ENCODE results near the gene ZNF548. TPM values are rescaled to one million over a fixed set of nuclear protein-coding genes. Genes with fewer than 3 reads are reported as not detected.

Gene ZNF548
- total RNA-seq, 1 experiment from 2014 or later: 18.0 TPM

DNA sequence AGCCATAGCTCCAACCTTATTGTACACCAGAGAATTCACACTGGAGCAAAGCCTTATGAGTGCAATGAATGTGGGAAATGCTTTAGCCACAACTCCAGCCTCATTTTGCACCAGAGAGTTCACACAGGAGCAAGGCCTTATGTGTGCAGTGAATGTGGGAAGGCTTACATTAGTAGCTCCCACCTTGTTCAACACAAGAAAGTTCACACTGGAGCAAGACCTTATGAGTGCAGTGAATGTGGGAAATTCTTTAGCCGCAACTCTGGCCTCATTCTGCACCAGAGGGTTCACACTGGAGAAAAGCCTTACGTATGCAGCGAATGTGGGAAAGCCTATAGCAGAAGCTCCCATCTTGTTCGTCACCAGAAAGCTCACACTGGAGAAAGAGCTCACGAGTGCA, 32.2 kb upstream of the ZNF548 start:
- Histone ChIP-seq H3K9me2 (ENCODE audit: insufficient read depth) (no peaks in the 10 kb centered on the region), H3F3A (ENCODE audit: insufficient read depth, low read depth) (peaks cover 9% of the 10 kb centered on the region), H4K20me1 (ENCODE audit: insufficient read depth) (peaks cover 5% of the 10 kb centered on the region; the same call in 1 of the 2 replicates), H3K79me2 (ENCODE audit: low read depth) (peaks cover 19% of the 10 kb centered on the region), H3K4me2 (no peak overlapping the region), H3K27me3 (ENCODE audit: insufficient read depth, low read depth) (no peaks in the 10 kb centered on the region), H3K9me3 (ENCODE audit: insufficient read depth, low read depth) (peaks cover 8% of the 10 kb centered on the region), H2AFZ (no peak overlapping the region), H3K27ac (no peak overlapping the region), H3K4me1 (replicated peaks; ENCODE audit: insufficient read depth) (peaks cover 6% of the 10 kb centered on the region), H3K36me3 (ENCODE audit: low read depth) (peaks cover 47% of the 10 kb centered on the region), H3K4me3 (no peak overlapping the region)
- BruUV-seq (replicated peaks): no TSS peak
- intact Hi-C loops (cut with micrococcal nuclease; ENCODE audit: unreplicated experiment): no loop called here
- DNase-seq: no peak
- POLR2A ChIA-PET (ENCODE audit: unreplicated experiment): no interaction called here
- no peak for TF ChIP-seq EZH2 (IDR thresholded peaks at IDR 0.05; ENCODE audit: low read depth)
- TF ChIP-seq, protein P1, sequence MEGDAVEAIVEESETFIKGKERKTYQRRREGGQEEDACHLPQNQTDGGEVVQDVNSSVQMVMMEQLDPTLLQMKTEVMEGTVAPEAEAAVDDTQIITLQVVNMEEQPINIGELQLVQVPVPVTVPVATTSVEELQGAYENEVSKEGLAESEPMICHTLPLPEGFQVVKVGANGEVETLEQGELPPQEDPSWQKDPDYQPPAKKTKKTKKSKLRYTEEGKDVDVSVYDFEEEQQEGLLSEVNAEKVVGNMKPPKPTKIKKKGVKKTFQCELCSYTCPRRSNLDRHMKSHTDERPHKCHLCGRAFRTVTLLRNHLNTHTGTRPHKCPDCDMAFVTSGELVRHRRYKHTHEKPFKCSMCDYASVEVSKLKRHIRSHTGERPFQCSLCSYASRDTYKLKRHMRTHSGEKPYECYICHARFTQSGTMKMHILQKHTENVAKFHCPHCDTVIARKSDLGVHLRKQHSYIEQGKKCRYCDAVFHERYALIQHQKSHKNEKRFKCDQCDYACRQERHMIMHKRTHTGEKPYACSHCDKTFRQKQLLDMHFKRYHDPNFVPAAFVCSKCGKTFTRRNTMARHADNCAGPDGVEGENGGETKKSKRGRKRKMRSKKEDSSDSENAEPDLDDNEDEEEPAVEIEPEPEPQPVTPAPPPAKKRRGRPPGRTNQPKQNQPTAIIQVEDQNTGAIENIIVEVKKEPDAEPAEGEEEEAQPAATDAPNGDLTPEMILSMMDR (conservative IDR thresholded peaks at IDR 0.05): no peak
- CTCF ChIA-PET: no interaction called here

DNA sequence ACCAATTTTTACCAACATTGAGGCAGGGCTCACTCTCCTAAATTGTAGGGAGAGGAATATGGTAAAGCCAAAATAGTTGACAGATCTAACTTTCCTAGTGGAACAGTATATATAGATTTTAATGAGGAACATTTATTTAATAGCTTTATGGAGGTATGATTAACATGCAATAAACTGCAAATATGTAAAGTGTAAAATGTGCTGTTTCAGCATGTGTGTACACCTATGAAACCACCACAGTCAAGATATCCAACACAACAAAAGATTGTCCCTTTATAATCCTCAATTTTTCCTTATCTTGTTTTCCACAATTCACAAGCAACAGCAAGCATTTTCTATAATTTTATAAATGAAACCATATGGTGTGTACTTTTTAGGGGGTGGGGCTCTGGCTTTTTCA, 30.4 kb upstream of the ZNF548 start:
- Histone ChIP-seq H3K4me1 (replicated peaks; ENCODE audit: insufficient read depth) (peaks cover 6% of the 10 kb centered on the region; the same call in 1 of the 2 replicates), H3K9me3 (ENCODE audit: insufficient read depth, low read depth) (peaks cover 10% of the 10 kb centered on the region), H3K4me2 (no peak overlapping the region), H4K20me1 (ENCODE audit: insufficient read depth) (no peaks in the 10 kb centered on the region), H3K36me3 (ENCODE audit: low read depth) (peaks cover 36% of the 10 kb centered on the region), H3K4me3 (no peak overlapping the region), H3K27me3 (ENCODE audit: insufficient read depth, low read depth) (no peaks in the 10 kb centered on the region), H2AFZ (no peak overlapping the region), H3K9me2 (ENCODE audit: insufficient read depth) (no peaks in the 10 kb centered on the region), H3K79me2 (ENCODE audit: low read depth) (peaks cover 9% of the 10 kb centered on the region), H3F3A (ENCODE audit: insufficient read depth, low read depth) (peaks cover 9% of the 10 kb centered on the region), H3K27ac (no peak overlapping the region)
- ChIA-PET POLR2A (ENCODE audit: unreplicated experiment) (no interaction called here), CTCF (no interaction called here)
- no TSS peak for BruUV-seq (replicated peaks)
- no peak for DNase-seq
- TF ChIP-seq EZH2 (IDR thresholded peaks at IDR 0.05; ENCODE audit: low read depth): no peak
- TF ChIP-seq, protein P1 (conservative IDR thresholded peaks at IDR 0.05): no peak
- intact Hi-C loops (cut with micrococcal nuclease; ENCODE audit: unreplicated experiment): no loop called here

DNA sequence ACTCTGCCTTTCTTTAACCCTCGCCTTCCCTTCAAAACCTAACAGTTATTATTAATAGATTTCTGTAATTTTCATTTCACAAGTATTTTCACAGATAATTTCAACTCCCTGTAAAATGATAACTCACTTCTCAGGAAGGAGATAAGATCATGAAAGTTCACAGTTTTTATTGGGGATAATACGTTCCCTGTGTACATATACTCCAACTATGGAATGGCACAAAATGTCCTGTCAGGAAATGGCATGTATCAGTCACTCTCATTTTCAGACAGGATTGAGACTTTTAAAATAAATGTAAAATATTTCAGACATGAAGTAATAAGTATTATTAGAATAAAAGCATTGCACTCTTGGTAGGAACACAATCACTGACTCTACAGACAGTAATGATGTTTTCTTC, 27.2 kb upstream of the ZNF548 start:
- Histone ChIP-seq H3K4me2 (peak overlapping the region; percentile 71), H3K9me2 (ENCODE audit: insufficient read depth) (no peaks in the 10 kb centered on the region), H3K27ac (peak overlapping the region; percentile 37; the same call in 1 of the 2 replicates), H3F3A (ENCODE audit: insufficient read depth, low read depth) (peaks cover 9% of the 10 kb centered on the region), H3K4me3 (peak overlapping the region; percentile 72), H4K20me1 (ENCODE audit: insufficient read depth) (no peaks in the 10 kb centered on the region), H3K9me3 (ENCODE audit: insufficient read depth, low read depth) (peaks cover 5% of the 10 kb centered on the region; the same call in 1 of the 2 replicates), H3K4me1 (replicated peaks; ENCODE audit: insufficient read depth) (peaks cover 6% of the 10 kb centered on the region; the same call in 1 of the 2 replicates), H2AFZ (peak overlapping the region; percentile 96), H3K79me2 (ENCODE audit: low read depth) (peaks cover 23% of the 10 kb centered on the region), H3K36me3 (ENCODE audit: low read depth) (peaks cover 13% of the 10 kb centered on the region), H3K27me3 (ENCODE audit: insufficient read depth, low read depth) (no peaks in the 10 kb centered on the region)
- CTCF ChIA-PET: interaction anchor here (0.6 kb wide), 1 partner anchor 721 kb away, joined by 13 read pairs; no protein-coding TSS in a partner anchor
- DNase-seq: no peak
- no peak for TF ChIP-seq EZH2 (IDR thresholded peaks at IDR 0.05; ENCODE audit: low read depth)
- TF ChIP-seq, protein P1 (conservative IDR thresholded peaks at IDR 0.05): no peak
- POLR2A ChIA-PET (ENCODE audit: unreplicated experiment): interaction anchor here (0.8 kb wide), 1 partner anchor 28 kb away, joined by 9 read pairs; no protein-coding TSS in a partner anchor
- BruUV-seq (replicated peaks): no TSS peak
- intact Hi-C loops (cut with micrococcal nuclease; ENCODE audit: unreplicated experiment): no loop called here

Data from PC-9 (cell line).